ENCODE measurements around the gene LRRC61. TPM values are rescaled to one million over a fixed set of nuclear protein-coding genes. Genes with fewer than 3 reads are reported as not detected.

The LRRC61 gene
- total and polyA plus RNA-seq, 11 donors, result 1.8 to 9.4 (median 4.6) TPM

DNA sequence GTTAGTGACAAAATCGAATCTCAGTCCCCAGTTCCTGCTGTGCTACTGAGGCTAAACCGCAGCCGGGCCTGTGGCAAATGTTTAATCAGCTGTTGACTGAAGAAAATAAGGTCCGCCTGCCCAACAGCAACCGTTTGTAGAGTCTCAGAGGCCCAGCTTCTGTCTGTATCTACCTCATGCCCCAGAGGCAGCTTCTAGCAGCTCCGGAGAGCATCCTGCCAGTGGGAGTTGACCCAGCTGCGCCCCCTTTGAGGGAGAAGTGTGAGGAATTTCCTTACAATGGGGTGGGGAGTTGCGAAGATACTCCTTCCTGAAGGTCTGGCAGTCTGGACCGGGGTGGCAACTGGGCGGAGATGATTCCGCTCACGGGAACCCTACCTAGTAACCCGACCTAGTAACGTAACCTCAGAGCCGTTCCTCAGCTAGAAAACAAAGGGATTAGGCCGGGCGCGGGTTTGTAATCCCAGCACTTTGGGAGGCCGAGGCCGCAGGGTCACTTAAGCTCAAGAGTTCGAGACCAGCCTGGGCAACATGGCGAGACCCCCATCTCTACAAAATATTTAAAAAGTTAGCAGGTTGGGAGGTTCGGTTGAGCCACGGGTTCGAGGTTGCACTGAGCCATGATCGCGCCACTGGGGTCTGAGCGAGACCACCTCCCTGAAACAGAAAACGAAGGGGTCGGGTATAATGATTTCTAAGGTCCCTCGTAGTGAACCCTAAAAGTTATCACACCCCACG, 55.1 kb downstream of the LRRC61 start:
- Histone ChIP-seq H3K4me3 (peak overlapping the region; percentile 48 to 100 (median 86)), H3K36me3 (peaks cover 0 to 18% (median 12%) of the 10 kb centered on the region in 9 donors), H3K27ac (peak overlapping the region; percentile 81 to 99 (median 92)), H3K4me1 (peaks cover 0 to 50% (median 26%) of the 10 kb centered on the region in 12 donors), H3K9me3 (no peaks in the 10 kb centered on the region), H3K27me3 (no peaks in the 10 kb centered on the region)
- WGBS, 4 donors, result 6 to 9% (median 7%) methylated on average over 23 to 32 of the region's 32 CpGs
- no peak for TF ChIP-seq POLR2A (IDR thresholded peaks at IDR 0.05)
- TF ChIP-seq, protein P1, sequence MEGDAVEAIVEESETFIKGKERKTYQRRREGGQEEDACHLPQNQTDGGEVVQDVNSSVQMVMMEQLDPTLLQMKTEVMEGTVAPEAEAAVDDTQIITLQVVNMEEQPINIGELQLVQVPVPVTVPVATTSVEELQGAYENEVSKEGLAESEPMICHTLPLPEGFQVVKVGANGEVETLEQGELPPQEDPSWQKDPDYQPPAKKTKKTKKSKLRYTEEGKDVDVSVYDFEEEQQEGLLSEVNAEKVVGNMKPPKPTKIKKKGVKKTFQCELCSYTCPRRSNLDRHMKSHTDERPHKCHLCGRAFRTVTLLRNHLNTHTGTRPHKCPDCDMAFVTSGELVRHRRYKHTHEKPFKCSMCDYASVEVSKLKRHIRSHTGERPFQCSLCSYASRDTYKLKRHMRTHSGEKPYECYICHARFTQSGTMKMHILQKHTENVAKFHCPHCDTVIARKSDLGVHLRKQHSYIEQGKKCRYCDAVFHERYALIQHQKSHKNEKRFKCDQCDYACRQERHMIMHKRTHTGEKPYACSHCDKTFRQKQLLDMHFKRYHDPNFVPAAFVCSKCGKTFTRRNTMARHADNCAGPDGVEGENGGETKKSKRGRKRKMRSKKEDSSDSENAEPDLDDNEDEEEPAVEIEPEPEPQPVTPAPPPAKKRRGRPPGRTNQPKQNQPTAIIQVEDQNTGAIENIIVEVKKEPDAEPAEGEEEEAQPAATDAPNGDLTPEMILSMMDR (IDR thresholded peaks at IDR 0.05), result peak in 6 of 12 donors; percentile 9 to 38 (median 22)
- DNase-seq, result peak in 4 of 5 donors; percentile 61 to 72 (median 64)
- intact Hi-C loops (cut with DNase I), result loop anchor here in 1 of 10 donors (1.0 kb wide), 1 partner anchor 9 kb away; no protein-coding TSS in a partner anchor
- peak in 3 of 4 donors; percentile 4 to 26 (median 13) for ATAC-seq

DNA sequence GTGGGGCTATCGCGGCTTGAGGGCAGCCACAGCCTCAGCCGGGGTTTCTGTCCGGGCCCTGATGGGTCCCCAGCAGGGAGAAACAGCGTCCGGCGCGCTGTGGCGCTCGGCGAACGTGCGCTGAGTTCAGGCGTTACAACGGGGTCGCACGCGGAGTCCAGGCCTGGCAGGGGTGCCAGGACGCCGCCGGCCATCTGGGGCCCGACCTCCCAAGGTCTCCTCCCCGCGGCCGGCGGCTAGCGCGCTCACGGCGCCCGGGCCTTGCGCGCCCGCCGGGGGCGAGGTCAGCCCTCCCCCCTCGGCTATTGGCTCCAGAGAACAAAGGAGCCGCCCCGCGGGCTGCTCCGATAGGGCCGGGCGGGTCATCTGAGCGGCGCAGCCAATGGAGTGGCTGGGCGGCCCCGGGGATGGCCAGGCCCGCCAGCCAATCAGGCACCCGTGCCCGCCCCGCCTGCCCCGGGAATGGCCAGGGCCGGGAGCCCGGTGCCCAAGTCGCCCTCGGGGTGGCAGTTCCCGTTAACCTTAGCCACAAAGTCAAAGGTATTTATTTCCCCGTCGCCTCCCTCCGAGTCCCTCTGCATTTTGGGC, 55.8 kb downstream of the LRRC61 start, which contains the start of gene ZNF775:
Gene ZNF775 (plus strand): TSS at position 478 of the 588 bp plus-strand sequence. CDS start 9,141 bp downstream, outside the sequence.
- peak; percentile 48 to 95 for TF ChIP-seq POLR2A (IDR thresholded peaks at IDR 0.05)
- TF ChIP-seq, protein P1 (IDR thresholded peaks at IDR 0.05), result peak in 2 of 12 donors; percentile 1 to 8
- H3K36me3 ChIP-seq, result peaks cover 0 to 11% (median 6%) of the 10 kb centered on the region in 9 donors
- ATAC-seq (peak; percentile 97 to 99 (median 98)), DNase-seq (peak; percentile 97 to 99 (median 98))
- 0 to 1% (median 1%) methylated on average over 21 to 60 of the region's 60 CpGs for WGBS, 4 donors
- intact Hi-C loops (cut with DNase I), result loop anchor here in 1 of 10 donors (1.0 kb wide), 1 partner anchor 10 kb away; no protein-coding TSS in a partner anchor
- no peaks in the 10 kb centered on the region for H3K27me3 ChIP-seq
- H3K4me3 ChIP-seq, result peak within 1 kb of the TSS; percentile 71 to 100 (median 86)
- H3K4me1 ChIP-seq, result peaks cover 0 to 50% (median 21%) of the 10 kb centered on the region in 12 donors
- H3K9me3 ChIP-seq, result no peaks in the 10 kb centered on the region
- peak within 1 kb of the TSS; percentile 81 to 99 (median 92) for H3K27ac ChIP-seq

DNA sequence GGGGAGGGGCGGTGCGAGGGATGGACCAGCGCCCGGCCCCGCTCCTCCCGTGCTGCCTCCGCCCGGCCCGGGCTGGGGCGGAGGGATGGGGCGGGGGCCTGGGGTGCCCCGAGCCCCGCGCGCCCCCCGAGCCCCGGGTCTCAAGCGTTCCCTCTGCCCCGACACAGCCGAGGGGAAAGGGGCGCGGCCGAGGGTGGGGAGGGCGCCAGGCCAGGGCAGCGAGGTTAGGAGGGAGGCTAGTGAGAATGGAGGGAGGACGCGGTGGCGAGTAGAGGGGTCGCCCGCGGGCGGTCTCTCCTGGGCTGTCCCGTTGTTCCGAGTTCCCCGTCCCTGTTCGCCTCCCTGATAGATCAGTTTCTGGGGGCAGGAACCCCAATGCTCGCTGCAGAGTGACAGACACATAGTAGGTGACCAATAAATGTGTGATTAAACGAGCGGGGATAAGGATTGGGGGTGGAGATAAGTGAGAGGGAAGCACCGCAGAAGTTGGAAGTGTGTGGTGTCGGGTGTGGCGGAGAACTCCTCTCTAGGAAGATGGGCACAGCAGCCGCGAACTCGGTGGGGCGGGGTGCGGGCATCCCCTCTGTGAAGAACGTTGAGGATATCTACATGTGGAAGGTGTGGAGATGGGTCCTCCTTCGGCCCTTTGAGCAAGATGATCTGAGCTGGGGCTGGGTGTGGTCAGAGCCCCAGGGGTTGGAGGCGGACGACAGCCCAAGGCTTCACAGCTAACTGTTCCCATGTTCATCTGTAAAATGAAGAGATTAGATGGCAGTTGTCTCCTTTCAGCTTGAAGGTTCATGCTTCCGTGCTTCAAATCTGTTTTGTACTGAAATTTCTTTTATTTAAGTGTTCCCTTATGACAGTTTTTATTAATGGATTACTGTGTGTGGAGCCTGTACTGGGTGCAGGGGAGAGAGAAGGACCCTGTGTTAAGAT, 56.6 kb downstream of the LRRC61 start:
- DNase-seq, result peak in 1 of 5 donors; percentile 68
- WGBS, 4 donors, result 1 to 5% (median 2%) methylated on average over 28 to 52 of the region's 52 CpGs

More for the DNA sequence above, 56.6 kb downstream of the LRRC61 start:
- peak in 1 of 4 donors; percentile 1 for ATAC-seq
- Histone ChIP-seq H3K27me3 (no peaks in the 10 kb centered on the region), H3K27ac (peak overlapping the region; percentile 58 to 97 (median 92)), H3K9me3 (no peaks in the 10 kb centered on the region), H3K4me1 (peaks cover 0 to 45% (median 19%) of the 10 kb centered on the region in 12 donors), H3K36me3 (peaks cover 0 to 4% (median 0%) of the 10 kb centered on the region in 9 donors), H3K4me3 (peak overlapping the region; percentile 71 to 100 (median 86))
- TF ChIP-seq, protein P1 (IDR thresholded peaks at IDR 0.05), result no peak
- TF ChIP-seq POLR2A (IDR thresholded peaks at IDR 0.05), result no peak
- intact Hi-C loops (cut with DNase I), result no loop called here
